Neural progenitor cell (in vitro differentiated cells): ENCODE results near the gene SMURF1. TPM values are rescaled to one million over a fixed set of nuclear protein-coding genes. Genes with fewer than 3 reads are reported as not detected.

Experiments used
- DNase-seq: peaks from one replicate; pipeline ENCODE4 v3.0.0-alpha.2; 2016; ENCODE audit warnings: low spot score
- H2AFZ ChIP-seq: fragments of 200-600 bp; sonication (generic); replicated peaks from 2 replicates; pipeline ENCODE4 v1.6.1; 2016; ENCODE audit warnings: antibody characterized with exemption
- H3F3A ChIP-seq: fragments of 200-600 bp; sonication (generic); 2 replicates; pipeline ENCODE4 v1.6.1; 2016; ENCODE audit warnings: antibody characterized with exemption, low read depth
- H3K27ac ChIP-seq: fragments of 200-600 bp; sonication (generic); 2 replicates; pipeline ENCODE4 v1.5.1; 2016; ENCODE audit warnings: mild to moderate bottlenecking
- H3K27me3 ChIP-seq: fragments of 200-600 bp; sonication (generic); 2 replicates; pipeline ENCODE4 v1.6.1; 2016; ENCODE audit warnings: mild to moderate bottlenecking, moderate library complexity
- H3K36me3 ChIP-seq: fragments of 200-600 bp; sonication (generic); 2 replicates; pipeline ENCODE4 v1.5.1; 2016
- H3K4me1 ChIP-seq: fragments of 200-600 bp; sonication (generic); 2 replicates; pipeline ENCODE4 v1.6.1; 2016; ENCODE audit warnings: mixed run types
- H3K4me2 ChIP-seq: fragments of 200-600 bp; sonication (generic); 2 replicates; pipeline ENCODE4 v1.6.1; 2016
- H3K4me3 ChIP-seq: fragments of 200-600 bp; sonication (generic); 2 replicates; pipeline ENCODE4 v1.5.1; 2016
- H3K79me2 ChIP-seq: fragments of 200-600 bp; sonication (generic); 2 replicates; pipeline ENCODE4 v1.6.1; 2016; ENCODE audit warnings: low read depth
- H3K9ac ChIP-seq: fragments of 200-600 bp; sonication (generic); 2 replicates; pipeline ENCODE4 v1.6.1; 2016
- H3K9me3 ChIP-seq: fragments of 200-600 bp; sonication (generic); 2 replicates; pipeline ENCODE4 v1.5.1; 2016; ENCODE audit warnings: low read depth
- H4K20me1 ChIP-seq: fragments of 200-600 bp; sonication (generic); 2 replicates; pipeline ENCODE4 v1.6.1; 2016; ENCODE audit warnings: low read depth
- H3K27ac Mint-ChIP-seq: 3 replicates; pipeline ENCODE4 v1.8.0; 2021; ENCODE audit warnings: mixed read lengths
- H3K27me3 Mint-ChIP-seq: 2 replicates; pipeline ENCODE4 v1.8.0; 2022; ENCODE audit warnings: low read depth, mild to moderate bottlenecking, inconsistent platforms, moderate library complexity, mixed read lengths; ENCODE audit not compliant: insufficient read depth
- H3K36me3 Mint-ChIP-seq: 3 replicates; pipeline ENCODE4 v1.8.0; 2021; ENCODE audit warnings: mixed read lengths
- H3K4me1 Mint-ChIP-seq: 3 replicates; pipeline ENCODE4 v1.8.0; 2021; ENCODE audit warnings: mixed read lengths
- H3K4me3 Mint-ChIP-seq: 3 replicates; pipeline ENCODE4 v1.8.0; 2021; ENCODE audit warnings: mild to moderate bottlenecking, moderate library complexity, mixed read lengths
- H3K9me3 Mint-ChIP-seq: 3 replicates; pipeline ENCODE4 v1.8.0; 2020; ENCODE audit warnings: mixed read lengths
- EZH2 ChIP-seq: fragments of 200-600 bp; sonication (generic); IDR thresholded peaks from 2 replicates; pipeline ENCODE4 v1.6.1; 2017; ENCODE audit warnings: antibody characterized with exemption, mild to moderate bottlenecking, moderate library complexity
- EZH2phosphoT487 ChIP-seq: fragments of 200-600 bp; sonication (generic); IDR thresholded peaks from 2 replicates; pipeline ENCODE4 v1.6.1; 2017; ENCODE audit warnings: antibody characterized with exemption
- total RNA-seq: library from RNA; depleted of rRNA; stranded (reverse); fragments of >200 nt; gene quantifications from 2 replicates; pipeline ENCODE4 v1.2.3, GENCODE V29; 2015; ENCODE audit warnings: low replicate concordance
- TF ChIP-seq, protein P1 (sequence below): fragments of 200-600 bp; sonication (generic); IDR thresholded peaks from 2 replicates; pipeline ENCODE4 v1.5.1; 2017; ENCODE audit warnings: antibody characterized with exemption, mild to moderate bottlenecking

SMURF1 gene
- total RNA-seq, 1 donor from 2014 or later = 31.0 TPM

DNA sequence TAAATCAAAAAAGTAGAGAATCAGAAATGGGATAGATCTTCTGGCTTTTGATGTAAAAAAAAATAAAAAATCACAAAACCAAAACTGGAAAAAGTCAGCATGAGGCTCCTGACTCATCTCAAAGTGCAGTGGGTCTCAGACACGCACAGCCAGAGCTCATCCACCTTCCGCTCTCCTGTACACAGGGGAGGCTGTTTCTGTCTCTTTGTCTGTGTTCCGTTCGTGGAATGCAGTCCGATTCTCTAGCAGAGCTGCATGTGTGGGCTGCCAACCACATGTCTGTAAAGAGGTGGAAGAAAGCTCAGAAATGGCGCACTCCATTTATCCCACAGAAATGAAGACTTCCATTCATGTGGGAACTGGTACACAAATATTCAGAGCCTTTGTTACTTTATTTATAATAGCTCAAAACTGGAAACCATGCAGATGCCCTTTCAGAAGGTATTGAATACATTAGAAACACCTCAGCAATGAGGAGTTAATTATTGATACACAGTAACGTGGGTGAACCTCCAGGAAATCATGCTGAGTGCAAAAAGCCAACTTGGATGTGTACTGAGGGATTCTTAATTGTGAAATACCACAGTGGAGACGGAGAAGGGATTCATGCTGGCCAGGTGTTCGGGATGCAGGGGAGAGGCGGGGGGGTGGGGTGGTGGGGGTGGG is 142.3 kb downstream of the SMURF1 start:
- no peaks in the 10 kb centered on the region for H3K4me1 ChIP-seq
- H3K9me3 ChIP-seq = no peaks in the 10 kb centered on the region
- H2AFZ ChIP-seq = no peak overlapping the region
- no peak overlapping the region for H3K27ac ChIP-seq
- Mint-ChIP-seq H3K27ac (no peak overlapping the region), H3K27me3 (no peaks in the 10 kb centered on the region), H3K36me3 (peaks cover 32% of the 10 kb centered on the region), H3K4me1 (no peaks in the 10 kb centered on the region), H3K4me3 (no peak overlapping the region), H3K9me3 (no peaks in the 10 kb centered on the region)
- no peaks in the 10 kb centered on the region for H3F3A ChIP-seq
- H3K4me2 ChIP-seq = no peak overlapping the region
- no peaks in the 10 kb centered on the region for H3K79me2 ChIP-seq
- no peak overlapping the region for H3K4me3 ChIP-seq
- TF ChIP-seq EZH2 = no peak
- TF ChIP-seq, protein P1, sequence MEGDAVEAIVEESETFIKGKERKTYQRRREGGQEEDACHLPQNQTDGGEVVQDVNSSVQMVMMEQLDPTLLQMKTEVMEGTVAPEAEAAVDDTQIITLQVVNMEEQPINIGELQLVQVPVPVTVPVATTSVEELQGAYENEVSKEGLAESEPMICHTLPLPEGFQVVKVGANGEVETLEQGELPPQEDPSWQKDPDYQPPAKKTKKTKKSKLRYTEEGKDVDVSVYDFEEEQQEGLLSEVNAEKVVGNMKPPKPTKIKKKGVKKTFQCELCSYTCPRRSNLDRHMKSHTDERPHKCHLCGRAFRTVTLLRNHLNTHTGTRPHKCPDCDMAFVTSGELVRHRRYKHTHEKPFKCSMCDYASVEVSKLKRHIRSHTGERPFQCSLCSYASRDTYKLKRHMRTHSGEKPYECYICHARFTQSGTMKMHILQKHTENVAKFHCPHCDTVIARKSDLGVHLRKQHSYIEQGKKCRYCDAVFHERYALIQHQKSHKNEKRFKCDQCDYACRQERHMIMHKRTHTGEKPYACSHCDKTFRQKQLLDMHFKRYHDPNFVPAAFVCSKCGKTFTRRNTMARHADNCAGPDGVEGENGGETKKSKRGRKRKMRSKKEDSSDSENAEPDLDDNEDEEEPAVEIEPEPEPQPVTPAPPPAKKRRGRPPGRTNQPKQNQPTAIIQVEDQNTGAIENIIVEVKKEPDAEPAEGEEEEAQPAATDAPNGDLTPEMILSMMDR = no peak
- no peak for TF ChIP-seq EZH2phosphoT487
- H3K27me3 ChIP-seq = no peaks in the 10 kb centered on the region
- DNase-seq = no peak
- H3K9ac ChIP-seq = no peak overlapping the region
- H4K20me1 ChIP-seq = no peaks in the 10 kb centered on the region
- no peaks in the 10 kb centered on the region for H3K36me3 ChIP-seq

DNA sequence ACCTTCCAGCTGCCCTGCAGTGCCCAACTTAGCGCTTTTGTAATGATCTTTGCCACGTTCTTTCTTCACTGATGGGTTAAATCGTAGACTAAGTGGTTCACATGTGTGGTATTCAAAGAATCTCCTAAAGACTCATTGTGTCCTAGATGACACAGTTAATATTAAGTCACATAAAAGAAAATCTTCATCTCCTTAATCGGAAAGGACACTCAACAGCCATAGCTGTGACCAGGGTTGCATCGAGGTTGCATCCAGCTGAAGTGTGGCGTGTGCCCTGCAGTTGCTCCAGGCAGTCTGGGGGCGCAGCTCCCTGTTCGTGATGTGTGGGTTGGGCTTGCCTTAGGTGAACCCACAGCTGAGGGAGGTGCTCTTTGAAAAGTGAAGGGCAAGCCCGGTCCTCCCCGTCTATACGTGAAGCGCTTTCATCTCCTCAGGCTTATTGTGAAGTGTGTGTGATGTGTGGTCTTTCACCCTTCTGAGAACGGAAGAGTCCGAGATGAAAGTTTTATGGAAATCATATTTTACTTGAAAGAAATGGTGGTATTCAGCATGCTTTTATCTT is 142.9 kb downstream of the SMURF1 start:
- DNase-seq = no peak
- Histone ChIP-seq H3K27ac (no peak overlapping the region), H3K9ac (no peak overlapping the region), H3K4me2 (no peak overlapping the region), H3K27me3 (no peaks in the 10 kb centered on the region), H3F3A (no peaks in the 10 kb centered on the region), H3K9me3 (no peaks in the 10 kb centered on the region), H3K36me3 (no peaks in the 10 kb centered on the region), H3K4me1 (no peaks in the 10 kb centered on the region), H3K4me3 (no peak overlapping the region), H2AFZ (no peak overlapping the region), H3K79me2 (no peaks in the 10 kb centered on the region), H4K20me1 (no peaks in the 10 kb centered on the region)
- Mint-ChIP-seq H3K9me3 (no peaks in the 10 kb centered on the region), H3K4me3 (no peak overlapping the region), H3K36me3 (peaks cover 32% of the 10 kb centered on the region), H3K4me1 (no peaks in the 10 kb centered on the region), H3K27me3 (no peaks in the 10 kb centered on the region), H3K27ac (no peak overlapping the region)
- TF ChIP-seq EZH2 = no peak
- TF ChIP-seq, protein P1 = no peak
- TF ChIP-seq EZH2phosphoT487 = no peak

DNA sequence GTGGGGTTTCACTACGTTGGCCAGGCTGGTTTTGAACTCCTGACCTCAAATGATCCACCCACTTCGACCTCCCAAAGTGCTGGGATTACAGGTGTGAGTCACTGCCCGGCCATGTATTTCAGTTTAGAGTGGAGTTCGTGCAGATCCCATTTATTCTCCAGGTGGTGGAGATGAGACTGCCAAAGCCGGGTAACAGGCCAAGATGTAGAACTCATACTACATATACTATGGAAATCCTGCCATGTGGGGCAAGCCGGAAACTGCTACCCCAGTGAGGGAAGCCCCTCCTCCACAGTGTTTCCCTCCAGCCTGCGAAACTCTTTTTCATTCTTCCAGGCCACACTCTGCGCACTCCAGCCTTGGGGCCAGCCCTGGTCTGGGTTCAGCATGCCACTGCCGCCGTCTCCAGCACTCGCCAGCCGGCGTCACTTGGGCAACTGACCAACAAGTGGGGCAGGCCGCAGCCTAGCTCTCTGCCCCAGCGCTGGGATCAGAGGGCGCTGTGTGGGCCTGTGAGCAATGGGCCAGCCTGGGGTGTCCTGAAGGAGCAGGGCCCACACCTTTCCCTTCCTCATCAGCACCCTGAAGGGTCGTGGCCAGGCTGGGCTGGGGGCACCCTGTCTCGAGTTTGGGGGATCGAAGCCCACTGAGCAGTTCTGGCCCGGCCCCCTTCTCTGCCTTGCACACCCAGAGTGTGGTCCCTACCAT is 143.6 kb downstream of the SMURF1 start:
- no peaks in the 10 kb centered on the region for H3K27me3 Mint-ChIP-seq
- H3K36me3 Mint-ChIP-seq = peaks cover 34% of the 10 kb centered on the region
- DNase-seq = no peak
- H3K9me3 ChIP-seq = no peaks in the 10 kb centered on the region
- no peaks in the 10 kb centered on the region for H3F3A ChIP-seq
- no peak overlapping the region for H3K4me2 ChIP-seq
- H4K20me1 ChIP-seq = no peaks in the 10 kb centered on the region
- H3K4me3 ChIP-seq = no peak overlapping the region
- no peak overlapping the region for H3K27ac Mint-ChIP-seq
- no peaks in the 10 kb centered on the region for H3K79me2 ChIP-seq
- no peaks in the 10 kb centered on the region for H3K4me1 Mint-ChIP-seq
- H2AFZ ChIP-seq = no peak overlapping the region
- H3K27ac ChIP-seq = no peak overlapping the region
- H3K9me3 Mint-ChIP-seq = no peaks in the 10 kb centered on the region
- no peaks in the 10 kb centered on the region for H3K36me3 ChIP-seq
- H3K4me3 Mint-ChIP-seq = no peak overlapping the region
- no peaks in the 10 kb centered on the region for H3K27me3 ChIP-seq
- H3K9ac ChIP-seq = no peak overlapping the region
- H3K4me1 ChIP-seq = no peaks in the 10 kb centered on the region
- TF ChIP-seq EZH2phosphoT487 (no peak), EZH2 (no peak)
- TF ChIP-seq, protein P1 = no peak
